KMS-11 (cell line): ENCODE measurements around the gene ADAM23.

Experiments
- H2AFZ ChIP-seq: fragments of 200-600 bp; sonication (generic); 2 replicates; pipeline ENCODE4 v1.6.1; 2016; ENCODE audit warnings: antibody characterized with exemption, mixed run types, low read depth
- H3K27ac ChIP-seq: fragments of 200-600 bp; sonication (generic); 2 replicates; pipeline ENCODE4 v1.6.1; 2016; ENCODE audit warnings: mild to moderate bottlenecking, mixed run types
- H3K27me3 ChIP-seq: fragments of 200-600 bp; sonication (generic); 2 replicates; pipeline ENCODE4 v1.6.1; 2017; ENCODE audit warnings: mild to moderate bottlenecking, low read depth, mixed run types, moderate library complexity; ENCODE audit not compliant: insufficient read depth
- H3K36me3 ChIP-seq: fragments of 200-600 bp; sonication (generic); 2 replicates; pipeline ENCODE4 v1.6.1; 2017; ENCODE audit warnings: mild to moderate bottlenecking, mixed run types; ENCODE audit not compliant: insufficient read depth
- H3K4me1 ChIP-seq: fragments of 200-600 bp; sonication (generic); 2 replicates; pipeline ENCODE4 v1.6.1; 2016; ENCODE audit warnings: mild to moderate bottlenecking, low read depth, mixed run types; ENCODE audit not compliant: poor library complexity, severe bottlenecking
- H3K4me2 ChIP-seq: fragments of 200-600 bp; sonication (generic); 2 replicates; pipeline ENCODE4 v1.7.0; 2016; ENCODE audit warnings: mild to moderate bottlenecking, mixed run types
- H3K4me3 ChIP-seq: fragments of 200-600 bp; sonication (generic); IDR thresholded peaks from 2 replicates; pipeline ENCODE4 v1.6.1; 2017; ENCODE audit warnings: low read depth, low read length, mixed read lengths; ENCODE audit not compliant: insufficient read depth
- H3K79me2 ChIP-seq: fragments of 200-600 bp; sonication (generic); 2 replicates; pipeline ENCODE4 v1.6.1; 2016; ENCODE audit warnings: low read depth, mixed run types; ENCODE audit not compliant: insufficient read depth
- H3K9ac ChIP-seq: fragments of 200-600 bp; sonication (generic); 2 replicates; pipeline ENCODE4 v1.6.1; 2016; ENCODE audit warnings: mild to moderate bottlenecking, mixed run types
- H4K20me1 ChIP-seq: fragments of 200-600 bp; sonication (generic); 2 replicates; pipeline ENCODE4 v1.6.1; 2016; ENCODE audit warnings: mild to moderate bottlenecking, mixed run types; ENCODE audit not compliant: insufficient read depth
- CTCF ChIP-seq: fragments of 200-600 bp; sonication (generic); conservative IDR thresholded peaks from 2 replicates; pipeline ENCODE4 v1.6.1; 2017; ENCODE audit warnings: low read depth, mild to moderate bottlenecking, antibody characterized with exemption, low read length, moderate library complexity, mixed read lengths

Gene ADAM23

DNA sequence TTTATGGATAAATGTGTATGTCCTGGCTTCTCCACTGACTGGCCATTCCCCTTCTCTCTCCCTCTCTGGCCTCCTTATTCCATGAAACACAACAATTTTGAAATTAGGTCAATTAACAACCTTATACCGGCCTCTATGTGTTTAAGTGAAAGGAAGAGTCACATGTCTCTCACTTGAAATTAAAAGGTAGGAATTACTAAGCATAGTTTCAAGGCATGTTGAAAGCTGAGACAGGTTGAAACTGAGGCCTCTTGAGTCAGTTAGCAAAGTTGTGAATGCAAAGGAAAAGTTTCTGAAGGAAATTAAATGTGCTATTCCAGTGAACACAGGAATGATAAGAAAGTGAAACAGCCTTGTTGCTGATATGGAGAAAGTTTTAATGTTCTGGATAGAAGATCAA is 69.7 kb downstream of the ADAM23 start:
- Histone ChIP-seq H2AFZ (no peak overlapping the region), H3K4me1 (peaks cover 8% of the 10 kb centered on the region), H3K27me3 (no peaks in the 10 kb centered on the region), H3K9ac (no peak overlapping the region), H3K36me3 (no peaks in the 10 kb centered on the region), H4K20me1 (no peaks in the 10 kb centered on the region), H3K4me3 (no peak overlapping the region), H3K79me2 (no peaks in the 10 kb centered on the region), H3K27ac (no peak overlapping the region), H3K4me2 (no peak overlapping the region)
- TF ChIP-seq CTCF = no peak

- peaks cover 8% of the 10 kb centered on the region for H3K4me1 ChIP-seq
- H3K36me3 ChIP-seq = no peaks in the 10 kb centered on the region
- no peak overlapping the region for H3K4me2 ChIP-seq
- H4K20me1 ChIP-seq = no peaks in the 10 kb centered on the region
- H2AFZ ChIP-seq = no peak overlapping the region
- no peak overlapping the region for H3K9ac ChIP-seq
- no peak for TF ChIP-seq CTCF
- H3K79me2 ChIP-seq = no peaks in the 10 kb centered on the region
- H3K27me3 ChIP-seq = no peaks in the 10 kb centered on the region
- no peak overlapping the region for H3K27ac ChIP-seq
- no peak overlapping the region for H3K4me3 ChIP-seq
These were observed 72.2 kb downstream of the ADAM23 start for GRCh38 chr2:206515580-206515979.

- Histone ChIP-seq H3K4me1 (peaks cover 18% of the 10 kb centered on the region), H3K79me2 (no peaks in the 10 kb centered on the region), H3K36me3 (no peaks in the 10 kb centered on the region), H3K4me2 (no peak overlapping the region), H3K9ac (no peak overlapping the region), H3K27ac (no peak overlapping the region), H3K4me3 (no peak overlapping the region), H4K20me1 (no peaks in the 10 kb centered on the region), H3K27me3 (no peaks in the 10 kb centered on the region), H2AFZ (no peak overlapping the region)
- no peak for TF ChIP-seq CTCF
These were observed 75.7 kb downstream of the ADAM23 start for GRCh38 chr2:206518997-206519396.

- TF ChIP-seq CTCF = no peak
- no peak overlapping the region for H3K4me3 ChIP-seq
- H2AFZ ChIP-seq = no peak overlapping the region
- no peak overlapping the region for H3K27ac ChIP-seq
- H3K27me3 ChIP-seq = no peaks in the 10 kb centered on the region
- no peak overlapping the region for H3K4me2 ChIP-seq
- H3K9ac ChIP-seq = no peak overlapping the region
- peaks cover 14% of the 10 kb centered on the region for H3K4me1 ChIP-seq
- H3K79me2 ChIP-seq = no peaks in the 10 kb centered on the region
- H4K20me1 ChIP-seq = no peaks in the 10 kb centered on the region
- H3K36me3 ChIP-seq = no peaks in the 10 kb centered on the region
These were observed 77.1 kb downstream of the ADAM23 start for GRCh38 chr2:206520450-206520849.
